ENCODE data around the gene SLC22A5. TPM values are rescaled to one million over a fixed set of nuclear protein-coding genes. Genes with fewer than 3 reads are reported as not detected.

SLC22A5 gene
- total and polyA plus RNA-seq, 10 of the 15 experiments (the other 5 are each of a cell fraction or from before 2014, with no cell fraction given), result 1.1 to 4.4 (median 2.3) TPM

GRCh38 chr5:132344775-132345514 lies 24.6 kb upstream of the SLC22A5 start:
- H4K20me1 ChIP-seq (ENCODE audit: control insufficient read depth, insufficient read depth), result no peaks in the 10 kb centered on the region
- CTCF ChIA-PET, result interaction anchor here (0.6 to 1.5 kb wide), 4 partner anchors 12 to 475 kb away, joined by 3 to 4 read pairs (median 3); no protein-coding TSS in a partner anchor
- intact Hi-C loops (cut with micrococcal nuclease; ENCODE audit: unreplicated experiment) (no loop called here), in situ Hi-C loops (cut with MboI) (no loop called here)
- no peak overlapping the region for H2AFZ ChIP-seq (ENCODE audit: control insufficient read depth, low read depth, low read length)
- SMC1A ChIA-PET (ENCODE audit: uncharacterized antibody, unreplicated experiment), result interaction anchor here (1.1 to 2.0 kb wide), 3 partner anchors 10 to 107 kb away, joined by 3 to 5 read pairs (median 4); no protein-coding TSS in a partner anchor
- no peak for ATAC-seq
- H3K27me3 ChIP-seq (replicated peaks in 1 of 2; ENCODE audit: control insufficient read depth in 2 of 2, insufficient read depth in 2 of 2, low read length in 1 of 2), result no peaks in the 10 kb centered on the region; a peak in 1 of 4 replicates
- no peak for DNase-seq (ENCODE audit: low read depth, low spot score)
- no peak for TF ChIP-seq POLR2AphosphoS2 (IDR thresholded peaks at IDR 0.05; ENCODE audit: low read depth, low read length)
- TF ChIP-seq MEF2B (IDR thresholded peaks at IDR 0.05; ENCODE audit: partially characterized antibody, poor library complexity, severe bottlenecking), result no peak
- no peak for TF ChIP-seq BCL11A (IDR thresholded peaks at IDR 0.05; ENCODE audit: low read depth, low read length)
- no peak for TF ChIP-seq BHLHE40 (IDR thresholded peaks at IDR 0.05; ENCODE audit: borderline replicate concordance in 1 of 2, low read depth in 2 of 2, low read length in 1 of 2)
- no peak for TF ChIP-seq PKNOX1 (IDR thresholded peaks at IDR 0.05)
- no peak for TF ChIP-seq SIX5 (IDR thresholded peaks at IDR 0.05; ENCODE audit: low read depth, low read length, severe bottlenecking)
- no peak for TF ChIP-seq EZH2 (IDR thresholded peaks at IDR 0.05; ENCODE audit: borderline replicate concordance, control insufficient read depth, low read depth, low read length)
- TF ChIP-seq RELA (IDR thresholded peaks at IDR 0.05; ENCODE audit: borderline replicate concordance, partially characterized antibody), result no peak
- WGBS (ENCODE audit: insufficient coverage, insufficient replicate concordance, low lambda C conversion rate, missing lambda C conversion rate), result 55% methylated on average over 5 of the region's 5 CpGs
- no peak for FAIRE-seq
- no TSS peak for BruUV-seq (replicated peaks)
- H3K36me3 ChIP-seq (ENCODE audit: control insufficient read depth in 2 of 2, insufficient read depth in 2 of 2, low read length in 1 of 2), result no peaks in the 10 kb centered on the region
- RAD21 ChIA-PET (ENCODE audit: unreplicated experiment), result no interaction called here
- H3K9ac ChIP-seq (ENCODE audit: control insufficient read depth, insufficient read depth, low read length), result no peak overlapping the region
- no peak overlapping the region for H3K4me2 ChIP-seq (ENCODE audit: control insufficient read depth, insufficient read depth)
- H3K4me1 ChIP-seq (ENCODE audit: control insufficient read depth, insufficient read depth, low read length), result no peaks in the 10 kb centered on the region
- H3K27ac ChIP-seq (ENCODE audit: control insufficient read depth, insufficient read depth), result no peak overlapping the region
- no peak overlapping the region for H3K4me3 ChIP-seq
- no peaks in the 10 kb centered on the region for H3K79me2 ChIP-seq (ENCODE audit: control insufficient read depth, insufficient read depth, low read length)
- H3K9me3 ChIP-seq (replicated peaks; ENCODE audit: control insufficient read depth, insufficient read depth, low read length), result no peaks in the 10 kb centered on the region; the same call in 2 of the 3 replicates
- POLR2A ChIA-PET, result interaction anchor here (0.5 kb wide), 1 partner anchor 13 kb away, joined by 4 read pairs; no protein-coding TSS in a partner anchor

All from GM12878 (cell line).